ENCODE data around the gene RECQL.

GRCh38 chr12:21529456-21529855, 28.0 kb upstream of the RECQL start:
- TF ChIP-seq CTCF (IDR thresholded peaks at IDR 0.05) (no peak), USF2 (CRISPR knock-in tag; IDR thresholded peaks at IDR 0.05) (no peak), GABPB1 (CRISPR knock-in tag; IDR thresholded peaks at IDR 0.05) (no peak), USF1 (CRISPR knock-in tag; IDR thresholded peaks at IDR 0.05) (no peak), NFE2L1 (CRISPR knock-in tag; IDR thresholded peaks at IDR 0.05) (no peak), NR3C1 (CRISPR knock-in tag; conservative IDR thresholded peaks at IDR 0.05; ENCODE audit: low read depth) (no peak), ESRRA (CRISPR knock-in tag; IDR thresholded peaks at IDR 0.05; ENCODE audit: borderline replicate concordance) (no peak), NR2C2 (CRISPR knock-in tag; IDR thresholded peaks at IDR 0.05) (no peak), SP1 (CRISPR knock-in tag; conservative IDR thresholded peaks at IDR 0.05) (no peak), MAX (CRISPR knock-in tag; IDR thresholded peaks at IDR 0.05) (no peak), ELF4 (CRISPR knock-in tag; IDR thresholded peaks at IDR 0.05; ENCODE audit: low read depth) (no peak)
